ENCODE data around the gene AKAP13.
"Not testable (repeated sequence)": the region's sequence is repeated elsewhere in the genome, so short reads cannot be mapped to it uniquely, and the experiment has no call there.

AKAP13 gene

DNA sequence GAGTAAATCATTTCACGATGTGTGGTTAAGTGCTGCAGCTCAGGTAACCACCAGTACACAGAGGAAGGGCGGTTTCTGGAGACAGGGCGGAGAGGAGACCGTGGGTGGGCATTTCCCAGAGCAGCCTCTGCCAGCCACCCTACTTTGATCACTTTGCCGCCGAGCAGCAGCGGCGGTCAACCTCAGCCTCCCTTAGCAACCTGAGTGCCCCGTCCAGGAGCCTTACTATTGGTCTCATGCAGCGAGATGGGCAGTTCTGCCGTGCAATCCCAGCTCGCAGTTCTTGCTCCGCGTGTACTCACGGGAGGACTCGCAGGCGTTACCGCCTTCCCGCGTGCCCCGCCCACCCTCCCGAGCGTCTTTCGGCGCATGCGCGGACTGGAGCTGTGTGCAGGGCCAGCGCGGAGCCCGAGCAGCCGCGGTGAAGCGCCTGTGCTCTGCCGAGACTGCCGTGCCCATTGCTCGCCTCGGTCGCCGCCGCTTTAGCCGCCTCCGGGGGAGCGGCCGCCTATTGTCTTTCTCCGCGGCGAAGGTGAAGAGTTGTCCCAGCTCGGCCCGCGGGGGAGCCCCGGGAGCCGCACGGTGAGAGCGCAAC, at the start of gene AKAP13:
TSS of gene AKAP13 (plus strand) at position 387 of the 595 bp plus-strand sequence. CDS start 105,118 bp downstream, outside the sequence.
- DNase-seq = peak; percentile 96

GRCh38 chr15:85330901-85331588, 49.4 kb upstream of the AKAP13 start:
- DNase-seq = peak; percentile 79

DNA sequence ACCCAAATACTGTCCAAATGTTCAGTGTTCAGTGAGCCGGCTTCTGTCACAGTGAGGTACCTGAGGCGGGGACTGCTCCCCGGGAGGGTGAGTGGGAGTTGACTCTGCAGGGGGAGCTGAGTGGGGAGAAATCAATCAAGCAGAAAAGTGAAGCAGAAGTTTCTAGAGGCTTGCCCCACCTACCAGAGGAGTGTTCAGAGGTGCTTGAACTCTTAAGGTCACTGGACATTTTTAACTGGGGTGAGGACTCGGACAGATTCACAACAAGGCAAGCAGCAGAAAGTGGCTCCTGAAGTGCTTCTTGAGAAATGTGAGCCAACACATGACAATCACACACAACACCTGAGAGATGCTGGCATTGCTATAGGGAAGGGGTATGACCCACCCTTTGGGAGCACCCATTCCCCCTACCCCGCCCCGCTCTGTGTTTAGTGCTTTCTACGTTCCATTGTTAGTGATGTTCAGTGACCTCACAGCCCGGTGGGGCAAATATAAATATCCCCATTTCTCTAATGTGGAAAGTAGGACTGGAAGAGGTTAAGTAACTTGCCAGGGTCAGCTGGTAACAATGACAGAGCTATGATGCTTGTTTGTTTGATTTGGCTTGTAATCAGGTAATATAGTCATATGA, 48.6 kb upstream of the AKAP13 start:
- no peak for DNase-seq

DNA sequence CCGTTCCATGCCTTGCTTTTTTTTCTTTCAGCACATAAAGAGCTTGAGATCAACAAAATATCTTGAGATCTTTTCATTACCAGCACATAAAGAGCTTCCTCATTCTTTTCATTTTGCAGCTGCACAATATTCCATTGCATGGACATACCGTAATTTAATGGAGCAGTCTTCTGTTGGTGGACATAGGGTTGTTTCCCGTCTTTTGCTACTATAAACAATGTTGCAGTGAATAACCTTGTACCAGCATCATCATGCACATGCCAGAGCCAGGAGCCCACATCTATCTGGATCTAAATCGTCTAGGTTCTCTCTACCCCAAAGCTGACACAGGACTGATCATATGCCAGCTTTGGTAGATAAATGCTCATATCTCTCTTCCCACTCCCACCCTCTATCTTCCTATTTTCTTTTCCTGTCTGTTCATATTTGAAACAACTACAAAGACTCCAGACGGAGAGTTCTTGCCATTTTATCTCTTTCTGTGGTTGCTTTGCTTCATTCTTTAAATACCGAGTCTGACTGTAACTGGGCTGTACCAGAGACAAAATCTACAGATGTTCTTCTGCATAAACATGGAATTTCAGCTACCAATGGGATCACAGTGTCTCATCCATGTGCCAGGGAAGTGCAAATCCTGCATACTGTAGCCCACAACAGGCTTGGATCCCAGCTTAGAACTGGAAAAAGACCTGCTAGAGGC, 47.1 kb upstream of the AKAP13 start:
- no peak for DNase-seq

GRCh38 chr15:85334241-85334640, 46.2 kb upstream of the AKAP13 start:
- DNase-seq = no peak

DNA sequence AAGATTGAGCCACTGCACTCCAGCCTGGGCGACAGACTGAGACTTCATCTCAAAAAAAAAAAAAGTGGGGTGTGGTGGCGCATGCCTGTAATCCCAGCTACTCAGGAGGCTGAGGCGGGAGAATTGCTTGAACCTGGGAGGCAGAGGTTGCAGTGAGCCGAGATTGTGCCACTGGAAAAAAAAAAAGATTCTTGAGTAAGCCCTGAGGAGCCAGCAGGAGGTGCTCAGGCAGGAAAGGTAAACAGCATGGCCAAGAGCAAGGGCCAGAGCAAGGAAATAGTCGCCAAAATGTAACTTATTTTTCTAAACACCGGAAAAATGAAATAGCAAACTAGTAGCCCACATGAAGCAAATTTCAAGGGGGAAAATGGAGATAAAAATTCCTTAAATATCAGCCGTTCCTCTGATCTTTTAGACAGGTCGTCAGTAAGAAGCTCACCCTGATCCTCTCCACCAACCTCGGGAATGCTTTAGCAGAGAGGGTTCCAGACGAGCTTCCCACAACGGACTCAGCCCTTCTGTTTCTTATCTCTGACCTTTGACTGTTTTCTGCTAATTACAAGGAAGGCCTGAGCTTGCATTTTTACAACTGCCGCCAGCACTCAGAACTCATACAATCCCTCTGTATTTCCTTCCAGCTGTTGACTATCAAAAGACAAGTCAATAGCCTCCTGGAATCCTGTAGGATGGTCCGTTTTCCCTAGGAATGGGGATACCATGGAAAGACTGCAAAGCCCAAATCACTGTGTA, 45.0 kb upstream of the AKAP13 start:
- no peak for DNase-seq

- no peak for DNase-seq
These were observed 43.5 kb upstream of the AKAP13 start for GRCh38 chr15:85336880-85337279.

DNA sequence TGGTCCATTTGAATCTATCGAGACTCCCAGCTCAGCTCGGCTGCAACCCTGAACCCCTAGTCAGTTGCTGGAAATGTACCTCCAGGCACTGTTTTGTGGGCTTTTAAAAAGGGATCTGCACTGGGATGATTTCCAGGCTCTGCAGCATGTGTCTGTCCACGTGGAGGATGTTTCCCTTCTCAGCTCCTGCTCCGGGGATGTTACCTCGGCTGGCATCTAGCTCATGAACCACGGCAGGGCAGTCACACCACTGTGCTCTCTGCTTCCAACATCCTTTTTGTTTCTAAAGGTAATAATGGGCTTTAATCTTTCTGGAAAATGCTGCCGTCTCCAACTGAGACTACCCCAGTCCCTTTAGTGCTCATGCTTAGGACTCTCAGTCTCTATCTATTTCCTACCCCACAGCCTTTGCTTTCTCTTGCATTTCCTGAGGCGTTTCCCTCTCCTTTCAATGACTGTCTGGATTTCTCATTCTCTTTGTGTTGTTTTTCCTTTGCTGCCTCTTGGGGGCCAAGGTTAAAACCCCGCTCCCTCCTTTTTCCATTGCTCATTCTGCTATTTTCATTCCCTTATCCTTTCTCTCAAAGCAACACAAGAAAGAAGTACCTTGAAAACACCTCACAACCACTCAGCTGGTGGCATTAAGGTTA, 42.9 kb upstream of the AKAP13 start:
- no peak for DNase-seq

GRCh38 chr15:85340321-85340665, 40.1 kb upstream of the AKAP13 start:
- no peak for DNase-seq

DNA sequence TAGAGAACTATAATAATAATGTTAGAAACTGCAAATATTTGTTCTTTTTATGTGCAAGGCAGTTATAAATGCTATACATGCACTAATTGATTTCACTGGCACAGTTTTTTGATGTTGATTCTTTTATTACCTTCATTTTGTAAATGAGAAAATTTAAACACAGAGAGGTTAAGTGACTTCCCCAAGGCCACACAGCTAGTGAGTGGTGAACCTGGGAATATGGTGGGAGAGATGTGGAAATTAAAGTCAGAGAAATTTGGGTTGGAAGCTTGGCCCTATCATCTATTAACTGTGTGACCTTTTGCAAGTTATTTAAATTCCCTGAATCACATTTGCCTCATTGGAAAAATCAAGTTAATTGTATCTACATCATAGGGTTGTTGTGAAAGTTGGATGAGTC, 39.6 kb upstream of the AKAP13 start:
- DNase-seq = no peak

DNA sequence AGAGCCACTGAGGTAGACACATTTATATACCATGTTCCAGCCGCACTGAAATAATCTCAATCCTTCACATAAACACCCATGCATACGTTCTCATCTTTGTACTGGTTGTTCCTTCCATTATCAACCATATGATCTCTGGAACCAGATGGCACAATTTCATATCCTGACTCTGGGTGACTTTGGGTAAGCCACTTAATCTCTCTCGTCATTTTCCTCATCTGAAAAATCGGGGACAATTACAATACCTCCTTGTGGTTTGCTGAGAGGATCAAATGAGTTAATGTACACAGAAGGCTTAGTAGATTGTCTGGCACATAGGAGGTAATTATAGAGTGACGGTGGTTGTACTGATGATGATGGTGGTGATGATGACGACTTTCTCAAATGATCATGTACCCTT, 38.2 kb upstream of the AKAP13 start:
- DNase-seq = not testable (repeated sequence)

DNA sequence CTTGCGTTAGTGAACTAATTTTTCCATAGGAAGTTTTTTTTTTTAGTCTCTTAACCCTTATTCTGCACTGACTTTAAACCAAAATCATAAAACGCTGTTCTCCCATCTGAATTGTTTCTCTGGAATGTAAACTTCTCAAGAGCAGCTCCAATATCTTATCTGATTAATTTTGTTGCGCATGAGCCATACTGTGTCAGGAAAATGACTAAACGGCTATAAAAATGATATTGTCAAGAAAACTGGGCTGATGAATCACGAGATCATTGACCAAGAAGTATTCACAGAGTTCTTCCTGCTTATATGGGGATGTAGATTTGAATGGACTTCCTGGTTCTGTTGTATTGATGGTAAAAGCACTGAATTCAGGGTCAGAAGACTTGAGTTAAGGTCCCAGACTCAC, 37.0 kb upstream of the AKAP13 start:
- DNase-seq = not testable (repeated sequence)

- not testable (repeated sequence) for DNase-seq
These were observed 36.2 kb upstream of the AKAP13 start for GRCh38 chr15:85344241-85344640.

DNA sequence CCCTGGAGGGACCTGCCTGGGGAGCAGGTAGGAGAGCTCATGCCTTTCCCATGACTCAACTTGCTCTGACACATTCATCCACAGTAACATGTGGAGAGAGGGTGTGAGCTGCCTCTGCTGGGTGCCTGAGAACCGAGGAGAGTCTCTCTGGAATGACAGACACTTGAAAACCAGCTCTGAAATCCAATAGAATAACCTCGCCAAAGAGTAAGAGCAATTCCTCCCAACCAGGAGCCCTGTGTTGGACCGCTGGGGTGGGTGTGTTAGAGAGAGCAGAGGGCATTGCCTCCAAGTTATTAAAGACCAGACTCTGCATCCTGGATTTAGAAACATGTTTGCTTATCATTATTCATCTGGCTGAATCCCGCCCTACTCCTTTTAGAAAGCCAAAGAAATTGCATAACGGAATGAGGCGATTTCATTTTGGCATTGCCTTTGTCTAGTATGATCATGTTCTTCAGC, 35.7 kb upstream of the AKAP13 start:
- not testable (repeated sequence) for DNase-seq

GRCh38 chr15:85345196-85345918, 35.0 kb upstream of the AKAP13 start:
- not testable (repeated sequence) for DNase-seq

DNA sequence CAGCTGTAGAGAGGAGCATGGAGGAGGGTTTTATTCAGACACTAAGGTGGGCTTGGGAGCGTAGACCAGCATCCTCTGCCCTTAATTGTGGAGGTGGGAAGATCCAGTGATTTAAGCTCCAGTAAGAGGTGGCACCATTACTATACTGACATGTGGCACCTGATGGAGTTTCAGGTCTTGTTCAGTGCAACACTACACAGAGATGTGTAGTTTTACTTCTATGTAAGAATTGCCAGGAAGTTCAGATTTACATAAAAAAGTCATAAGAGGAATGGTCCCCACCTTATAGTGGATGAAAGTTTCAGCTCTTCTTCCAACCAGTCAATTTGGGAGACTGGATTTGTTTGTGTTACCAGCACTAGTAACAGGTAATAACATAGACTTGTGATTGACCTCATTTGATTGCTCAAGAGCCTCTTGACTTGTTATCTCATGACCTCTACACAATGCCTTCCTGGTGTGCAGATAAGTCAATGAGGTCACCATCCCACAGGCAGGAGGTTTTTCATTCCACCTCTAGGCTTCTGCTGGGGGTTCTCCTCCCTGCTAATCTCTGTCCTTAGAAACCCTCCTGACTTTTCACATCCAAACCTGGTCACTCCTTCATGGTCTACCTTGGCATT, 33.8 kb upstream of the AKAP13 start:
- DNase-seq = not testable (repeated sequence)

DNA sequence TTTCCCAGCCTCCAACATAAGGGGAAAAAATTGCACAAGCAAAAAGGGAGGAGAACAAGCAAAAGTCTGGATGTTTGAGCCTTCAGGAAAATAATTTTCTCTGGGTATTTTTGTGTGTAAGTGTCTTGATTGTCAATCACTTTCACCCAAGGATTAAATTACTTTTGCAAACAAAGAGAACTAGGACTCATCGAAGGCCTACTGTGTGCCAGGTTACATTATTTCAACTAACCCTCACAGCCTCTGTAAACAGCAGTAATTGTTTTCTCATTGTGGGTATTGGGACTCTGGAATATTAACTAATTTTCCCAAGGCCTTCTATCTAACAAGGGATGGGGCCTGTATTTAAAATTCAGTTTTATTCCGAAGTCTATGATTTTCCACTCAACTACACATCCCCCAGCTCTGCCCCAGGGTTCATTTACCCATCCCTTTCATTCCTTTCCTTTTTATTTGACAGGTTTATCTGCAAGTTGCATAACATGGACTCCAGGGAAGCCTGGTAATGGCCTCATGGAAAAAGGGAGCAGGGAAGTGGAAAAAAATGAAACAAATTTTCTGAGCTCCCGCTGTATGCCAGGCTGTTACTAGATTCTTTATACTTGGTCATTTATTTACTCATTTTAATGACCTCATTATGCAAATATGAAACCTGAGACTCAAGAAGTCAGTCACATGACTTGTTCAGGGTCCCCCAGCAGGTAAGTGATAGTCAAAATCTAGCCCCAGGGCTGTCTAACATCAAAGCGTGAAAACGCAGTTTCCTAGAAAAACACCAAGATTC, 32.9 kb upstream of the AKAP13 start:
- DNase-seq = not testable (repeated sequence)

DNA sequence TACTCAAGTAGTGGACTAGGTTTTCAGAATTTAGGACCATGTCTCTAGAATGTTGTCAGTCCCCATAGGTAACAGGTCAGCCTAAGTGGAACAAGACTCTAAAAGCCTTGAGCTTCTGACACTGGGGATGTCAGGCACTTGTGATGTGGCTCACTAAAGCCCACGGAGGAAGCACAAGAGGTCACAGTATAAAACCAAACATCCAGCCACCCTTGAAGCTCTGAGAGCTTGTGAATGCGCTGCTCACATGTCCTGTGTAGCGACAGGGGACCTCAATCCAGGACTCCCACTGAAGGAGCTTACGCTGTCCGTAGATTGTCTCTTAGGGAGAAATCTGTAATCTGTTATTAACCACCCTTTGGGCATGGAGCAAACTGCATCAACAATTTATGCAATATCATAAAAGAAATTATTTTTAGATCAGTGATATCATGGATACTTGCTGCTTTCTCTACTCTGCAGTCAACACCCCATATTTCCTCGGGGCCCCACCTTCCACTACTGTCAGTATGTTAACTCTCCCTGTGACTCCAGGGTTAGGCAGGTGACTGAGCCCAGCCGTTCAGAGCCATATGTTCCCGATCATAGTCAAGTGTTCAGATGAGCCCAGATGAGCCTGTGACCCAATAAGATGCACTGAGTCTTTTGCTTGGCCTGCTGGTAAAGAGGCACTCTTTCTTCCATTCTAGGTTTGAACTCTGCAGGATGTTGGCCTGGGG, 32.2 kb upstream of the AKAP13 start:
- not testable (repeated sequence) for DNase-seq

GRCh38 chr15:85349062-85349461, 31.3 kb upstream of the AKAP13 start:
- not testable (repeated sequence) for DNase-seq

Measured in CD4-positive, alpha-beta T cell treated with Interleukin-17A for 4 hours (primary cell).